ENCODE results near the gene EIF3F. TPM values are rescaled to one million over a fixed set of nuclear protein-coding genes. Genes with fewer than 3 reads are reported as not detected.

The EIF3F gene
- total RNA-seq, 5 donors from 2014 or later (not counting 1 experiment from before 2014, with no cell fraction given), result 344 to 400 (median 369) TPM

DNA sequence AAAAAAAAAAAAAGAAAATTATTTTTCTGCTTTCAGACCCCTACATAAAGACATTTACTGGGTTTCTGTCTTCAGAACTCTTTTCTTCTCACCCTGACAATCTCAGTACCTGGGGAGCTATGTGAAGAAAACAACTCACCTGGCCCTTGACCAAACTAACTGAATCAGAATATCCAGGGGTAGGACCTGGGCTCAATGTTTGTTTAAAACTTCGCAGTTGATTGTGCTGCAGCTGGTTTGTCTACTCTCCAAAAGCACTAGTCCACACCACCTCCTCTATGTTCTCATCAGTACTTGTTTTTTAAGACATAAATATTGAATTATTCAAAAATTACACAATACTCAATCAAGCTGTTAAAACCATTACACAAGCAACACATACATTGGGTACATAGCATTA is 34.8 kb downstream of the EIF3F start:
- Histone ChIP-seq H3K4me1 (ENCODE audit: control insufficient read depth in 1 of 2, extremely low read depth in 1 of 2, insufficient read depth in 2 of 2, low read length in 2 of 2) (peaks cover 2 to 21% of the 10 kb centered on the region in 2 experiments), H3K36me3 (ENCODE audit: control insufficient read depth in 2 of 2, extremely low read depth in 1 of 2, insufficient read depth in 1 of 2, low read length in 1 of 2) (no peaks in the 10 kb centered on the region), H3K9me3 (no peaks in the 10 kb centered on the region), H3K27me3 (replicated peaks in 1 of 2; ENCODE audit: control insufficient read depth in 2 of 2, extremely low read depth in 1 of 2, insufficient read depth in 2 of 2, low read length in 1 of 2) (peaks cover 30 to 43% of the 10 kb centered on the region in 2 experiments), H3K27ac (ENCODE audit: low read length) (no peak overlapping the region), H3K4me3 (ENCODE audit: control insufficient read depth in 1 of 2, extremely low read depth in 1 of 2, low read length in 1 of 2) (no peak overlapping the region)
- Mint-ChIP-seq H3K9me3 (no peaks in the 10 kb centered on the region), H3K4me3 (no peak overlapping the region), H3K4me1 (peaks cover 13 to 15% (median 14%) of the 10 kb centered on the region in 3 donors), H3K27me3 (peaks cover 22 to 29% of the 10 kb centered on the region in 2 donors), H3K27ac (no peak overlapping the region), H3K36me3 (no peaks in the 10 kb centered on the region)
- DNase-seq (no peak), ATAC-seq (replicated peaks in 1 of 4) (no peak)
- ChIA-PET POLR2A (interaction anchor here (0.6 to 1.2 kb wide), 4 partner anchors 29 to 1602 kb away, joined by 3 to 7 read pairs (median 4); no protein-coding TSS in a partner anchor), CTCF (interaction anchor here (0.6 to 1.6 kb wide), 4 partner anchors 35 to 567 kb away, joined by 3 to 6 read pairs (median 6); partner anchors contain the start of gene EIF3F (in 1 of the 2))
- WGBS (ENCODE audit: insufficient coverage), result no CpG with 5 or more reads among the region's 1 CpG

DNA sequence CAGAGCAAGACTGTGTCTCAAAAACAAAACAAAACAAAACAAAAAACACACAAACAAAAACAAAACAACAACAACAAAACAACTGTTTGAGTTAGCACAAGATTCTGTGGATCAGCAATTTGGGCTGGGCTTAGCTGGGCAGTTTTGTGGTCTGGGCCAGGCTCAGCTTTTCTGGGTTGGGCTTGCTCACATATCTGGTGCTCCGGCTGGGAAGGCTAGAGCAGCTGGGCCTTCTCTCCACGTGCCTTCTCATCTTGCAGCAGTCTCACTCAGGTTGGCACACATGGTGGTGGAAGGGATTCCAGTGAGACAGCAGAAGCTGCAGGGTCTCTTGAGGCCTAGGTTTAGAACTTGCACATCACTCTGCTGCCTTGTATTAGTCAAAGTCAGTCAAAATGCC is 35.7 kb downstream of the EIF3F start:
- H3K4me3 Mint-ChIP-seq, result no peak overlapping the region
- CTCF ChIA-PET, result no interaction called here
- H3K36me3 Mint-ChIP-seq, result no peaks in the 10 kb centered on the region
- POLR2A ChIA-PET, result no interaction called here
- H3K4me3 ChIP-seq (ENCODE audit: control insufficient read depth in 1 of 2, extremely low read depth in 1 of 2, low read length in 1 of 2), result no peak overlapping the region
- 92% methylated on average over 2 of the region's 2 CpGs for WGBS (ENCODE audit: insufficient coverage)
- H3K27ac ChIP-seq (ENCODE audit: low read length), result no peak overlapping the region
- peaks cover 2 to 19% of the 10 kb centered on the region in 2 experiments for H3K4me1 ChIP-seq (ENCODE audit: control insufficient read depth in 1 of 2, extremely low read depth in 1 of 2, insufficient read depth in 2 of 2, low read length in 2 of 2)
- H3K27ac Mint-ChIP-seq, result no peak overlapping the region
- DNase-seq (peak in 1 of 35 experiments; percentile 1), ATAC-seq (replicated peaks in 1 of 4) (no peak)
- peaks cover 15 to 24% of the 10 kb centered on the region in 2 donors for H3K27me3 Mint-ChIP-seq
- peaks cover 13 to 15% (median 14%) of the 10 kb centered on the region in 3 donors for H3K4me1 Mint-ChIP-seq
- H3K9me3 ChIP-seq, result no peaks in the 10 kb centered on the region
- no peaks in the 10 kb centered on the region for H3K9me3 Mint-ChIP-seq
- peaks cover 23 to 36% of the 10 kb centered on the region in 2 experiments for H3K27me3 ChIP-seq (replicated peaks in 1 of 2; ENCODE audit: control insufficient read depth in 2 of 2, extremely low read depth in 1 of 2, insufficient read depth in 2 of 2, low read length in 1 of 2)
- H3K36me3 ChIP-seq (ENCODE audit: control insufficient read depth in 2 of 2, extremely low read depth in 1 of 2, insufficient read depth in 1 of 2, low read length in 1 of 2), result no peaks in the 10 kb centered on the region

DNA sequence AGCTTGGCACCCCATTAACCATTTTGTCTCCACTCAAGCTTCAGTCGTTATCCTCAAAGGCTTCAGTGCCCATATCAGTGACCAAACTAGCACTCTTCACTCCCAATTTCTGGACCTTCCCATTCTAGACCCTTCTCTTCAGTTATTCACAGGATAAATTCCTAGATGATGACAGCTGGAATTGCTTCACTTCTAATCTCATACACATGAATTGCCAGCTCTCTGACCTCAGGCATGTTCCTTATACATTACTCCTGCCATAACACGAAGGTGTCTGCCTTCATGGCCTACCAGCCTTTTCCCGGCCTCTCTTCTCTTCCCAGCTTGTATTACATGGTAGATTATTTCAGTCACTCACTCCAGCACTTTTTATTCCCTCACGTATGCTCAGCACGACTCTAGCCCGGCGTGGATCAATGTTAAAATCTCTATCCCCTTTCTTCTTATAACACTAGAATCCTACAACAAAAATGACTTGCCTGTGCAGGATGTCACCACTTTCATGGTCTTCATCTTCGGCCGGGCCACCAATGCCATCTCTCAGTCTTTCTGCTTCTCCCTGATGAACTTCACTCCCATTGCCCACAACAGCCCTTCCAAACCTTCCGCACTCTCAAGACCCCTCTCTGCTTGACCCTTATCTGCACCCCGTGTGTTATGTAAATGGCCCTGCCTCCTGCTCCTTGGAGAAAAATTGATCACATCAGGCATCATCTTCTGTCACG is 36.9 kb downstream of the EIF3F start:
- ATAC-seq (replicated peaks in 1 of 4) (no peak), DNase-seq (no peak)
- no peak overlapping the region for H3K4me3 Mint-ChIP-seq
- CTCF ChIA-PET, result interaction anchor here in 1 of 2 donors (0.8 kb wide), 1 partner anchor 17 kb away, joined by 3 read pairs; no protein-coding TSS in a partner anchor
- no peaks in the 10 kb centered on the region for H3K36me3 Mint-ChIP-seq
- no peak overlapping the region for H3K27ac ChIP-seq (ENCODE audit: low read length)
- peaks cover 8 to 17% of the 10 kb centered on the region in 2 donors for H3K27me3 Mint-ChIP-seq
- no peaks in the 10 kb centered on the region for H3K9me3 Mint-ChIP-seq
- WGBS (ENCODE audit: insufficient coverage), result 82% methylated on average over 8 of the region's 12 CpGs
- H3K36me3 ChIP-seq (ENCODE audit: control insufficient read depth in 2 of 2, extremely low read depth in 1 of 2, insufficient read depth in 1 of 2, low read length in 1 of 2), result no peaks in the 10 kb centered on the region
- peaks cover 2 to 10% of the 10 kb centered on the region in 2 experiments for H3K4me1 ChIP-seq (ENCODE audit: control insufficient read depth in 1 of 2, extremely low read depth in 1 of 2, insufficient read depth in 2 of 2, low read length in 2 of 2)
- peaks cover 8 to 9% (median 8%) of the 10 kb centered on the region in 3 donors for H3K4me1 Mint-ChIP-seq
- H3K9me3 ChIP-seq, result no peaks in the 10 kb centered on the region
- no peak overlapping the region for H3K4me3 ChIP-seq (ENCODE audit: control insufficient read depth in 1 of 2, extremely low read depth in 1 of 2, low read length in 1 of 2)
- no peak overlapping the region for H3K27ac Mint-ChIP-seq
- POLR2A ChIA-PET, result no interaction called here
- H3K27me3 ChIP-seq (replicated peaks in 1 of 2; ENCODE audit: control insufficient read depth in 2 of 2, extremely low read depth in 1 of 2, insufficient read depth in 2 of 2, low read length in 1 of 2), result peaks cover 20 to 26% of the 10 kb centered on the region in 2 experiments

DNA sequence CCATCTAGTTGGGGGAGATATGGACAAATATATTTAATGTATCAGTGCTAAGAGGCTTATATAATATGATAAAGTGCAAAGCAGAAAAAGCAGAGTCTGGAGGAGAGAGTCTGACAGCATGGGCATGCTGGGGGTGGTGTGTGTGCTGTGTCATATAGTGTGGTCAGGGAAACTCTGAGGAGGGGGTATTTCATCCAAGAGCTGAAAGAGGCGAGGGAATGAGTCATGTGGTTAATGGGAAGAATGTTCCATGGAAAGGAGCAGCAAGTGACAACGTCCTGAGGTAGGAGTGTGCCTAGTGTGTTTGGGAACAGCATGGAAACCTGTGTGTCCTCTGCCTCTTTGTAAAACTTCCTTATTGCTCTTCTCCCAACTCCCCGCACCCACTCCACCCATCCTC is 38.0 kb downstream of the EIF3F start:
- Mint-ChIP-seq H3K9me3 (no peaks in the 10 kb centered on the region), H3K27ac (no peak overlapping the region)

DNA sequence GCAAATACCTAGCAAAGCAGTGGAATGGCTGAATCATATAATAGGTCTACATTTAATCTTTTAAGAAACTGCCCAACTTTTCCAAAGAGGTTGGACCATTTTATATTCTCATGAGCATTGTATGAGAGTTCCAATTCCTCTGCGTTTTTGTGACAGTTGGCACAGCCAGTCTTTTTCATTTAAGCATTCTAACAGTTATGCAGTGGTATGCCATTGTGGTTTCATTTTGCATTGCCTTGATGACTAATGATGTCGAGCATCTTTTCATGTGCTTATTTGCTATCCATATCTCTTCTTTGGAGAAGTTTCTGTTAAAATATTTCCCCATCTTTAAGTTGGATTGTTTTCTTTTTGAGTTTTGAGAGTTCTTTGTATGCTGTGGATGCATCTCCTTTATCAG is 38.7 kb downstream of the EIF3F start:
- POLR2A ChIA-PET, result no interaction called here
- H3K36me3 Mint-ChIP-seq, result no peaks in the 10 kb centered on the region
- Histone ChIP-seq H3K4me3 (ENCODE audit: control insufficient read depth in 1 of 2, extremely low read depth in 1 of 2, low read length in 1 of 2) (no peak overlapping the region), H3K9me3 (no peaks in the 10 kb centered on the region), H3K4me1 (ENCODE audit: control insufficient read depth in 1 of 2, extremely low read depth in 1 of 2, insufficient read depth in 2 of 2, low read length in 2 of 2) (no peaks in the 10 kb centered on the region), H3K27me3 (replicated peaks in 1 of 2; ENCODE audit: control insufficient read depth in 2 of 2, extremely low read depth in 1 of 2, insufficient read depth in 2 of 2, low read length in 1 of 2) (peaks cover 12 to 27% of the 10 kb centered on the region in 2 experiments), H3K36me3 (ENCODE audit: control insufficient read depth in 2 of 2, extremely low read depth in 1 of 2, insufficient read depth in 1 of 2, low read length in 1 of 2) (no peaks in the 10 kb centered on the region), H3K27ac (ENCODE audit: low read length) (no peak overlapping the region)
- no peak for DNase-seq
- H3K27ac Mint-ChIP-seq, result no peak overlapping the region
- CTCF ChIA-PET, result interaction anchor here in 1 of 2 donors (0.6 kb wide), 1 partner anchor 1373 kb away, joined by 3 read pairs; no protein-coding TSS in a partner anchor
- no peaks in the 10 kb centered on the region for H3K9me3 Mint-ChIP-seq
- peaks cover 12 to 19% of the 10 kb centered on the region in 2 donors for H3K27me3 Mint-ChIP-seq
- H3K4me3 Mint-ChIP-seq, result no peak overlapping the region
- no peaks in the 10 kb centered on the region for H3K4me1 Mint-ChIP-seq
- ATAC-seq (replicated peaks in 1 of 4), result no peak
- WGBS (ENCODE audit: insufficient coverage), result 40% methylated on average over 1 of the region's 2 CpGs

More for the DNA sequence above, 38.0 kb downstream of the EIF3F start:
- DNase-seq (no peak), ATAC-seq (replicated peaks in 1 of 4) (no peak)
- Histone ChIP-seq H3K27me3 (replicated peaks in 1 of 2; ENCODE audit: control insufficient read depth in 2 of 2, extremely low read depth in 1 of 2, insufficient read depth in 2 of 2, low read length in 1 of 2) (peaks cover 17 to 26% of the 10 kb centered on the region in 2 experiments), H3K27ac (ENCODE audit: low read length) (no peak overlapping the region), H3K4me1 (ENCODE audit: control insufficient read depth in 1 of 2, extremely low read depth in 1 of 2, insufficient read depth in 2 of 2, low read length in 2 of 2) (peaks cover 0 to 3% of the 10 kb centered on the region in 2 experiments), H3K4me3 (ENCODE audit: control insufficient read depth in 1 of 2, extremely low read depth in 1 of 2, low read length in 1 of 2) (no peak overlapping the region), H3K9me3 (no peaks in the 10 kb centered on the region), H3K36me3 (ENCODE audit: control insufficient read depth in 2 of 2, extremely low read depth in 1 of 2, insufficient read depth in 1 of 2, low read length in 1 of 2) (no peaks in the 10 kb centered on the region)
- WGBS (ENCODE audit: insufficient coverage), result 29% methylated on average over 1 of the region's 3 CpGs
- Mint-ChIP-seq H3K36me3 (no peaks in the 10 kb centered on the region), H3K4me3 (no peak overlapping the region), H3K27me3 (peaks cover 14 to 20% of the 10 kb centered on the region in 2 donors), H3K4me1 (peaks cover 5 to 6% (median 5%) of the 10 kb centered on the region in 3 donors)
- ChIA-PET POLR2A (no interaction called here), CTCF (interaction anchor here in 1 of 2 donors (0.6 kb wide), 1 partner anchor 1374 kb away, joined by 3 read pairs; no protein-coding TSS in a partner anchor)

DNA sequence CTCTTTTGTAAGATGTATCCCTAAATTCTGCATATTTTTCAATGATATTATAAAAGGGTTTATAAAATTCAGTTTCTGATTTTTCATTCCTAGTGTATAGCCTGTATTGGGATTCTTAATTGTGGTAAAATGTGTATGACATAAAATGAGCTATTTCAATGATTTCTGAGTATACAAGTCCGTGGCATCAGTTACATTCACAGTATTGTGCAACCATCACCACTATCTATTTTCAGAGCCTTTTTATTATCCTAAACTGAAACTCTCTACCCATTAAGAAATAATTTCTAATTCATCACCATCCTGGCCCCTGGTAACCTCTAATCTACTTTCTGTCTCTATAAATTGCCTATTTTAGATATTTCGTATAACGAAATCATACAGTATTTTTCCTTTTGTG is 39.8 kb downstream of the EIF3F start:
- H3K27me3 ChIP-seq (replicated peaks in 1 of 2; ENCODE audit: control insufficient read depth in 2 of 2, extremely low read depth in 1 of 2, insufficient read depth in 2 of 2, low read length in 1 of 2), result peaks cover 12 to 31% of the 10 kb centered on the region in 2 experiments
- H3K27ac ChIP-seq (ENCODE audit: low read length), result no peak overlapping the region
- H3K36me3 ChIP-seq (ENCODE audit: control insufficient read depth in 2 of 2, extremely low read depth in 1 of 2, insufficient read depth in 1 of 2, low read length in 1 of 2), result no peaks in the 10 kb centered on the region
- Mint-ChIP-seq H3K4me1 (no peaks in the 10 kb centered on the region), H3K27me3 (peaks cover 16 to 17% of the 10 kb centered on the region in 2 donors), H3K27ac (no peak overlapping the region), H3K9me3 (no peaks in the 10 kb centered on the region), H3K4me3 (no peak overlapping the region), H3K36me3 (no peaks in the 10 kb centered on the region)
- H3K9me3 ChIP-seq, result no peaks in the 10 kb centered on the region
- ChIA-PET POLR2A (no interaction called here), CTCF (no interaction called here)
- no peaks in the 10 kb centered on the region for H3K4me1 ChIP-seq (ENCODE audit: control insufficient read depth in 1 of 2, extremely low read depth in 1 of 2, insufficient read depth in 2 of 2, low read length in 2 of 2)
- ATAC-seq (replicated peaks in 1 of 4) (no peak), DNase-seq (no peak)
- H3K4me3 ChIP-seq (ENCODE audit: control insufficient read depth in 1 of 2, extremely low read depth in 1 of 2, low read length in 1 of 2), result no peak overlapping the region
- 80% methylated on average over 1 of the region's 3 CpGs for WGBS (ENCODE audit: insufficient coverage)
